GM18909 (cell line): ENCODE data around the gene CFAP97D1.
"Not testable (repeated sequence)": the region's sequence is repeated elsewhere in the genome, so short reads cannot be mapped to it uniquely, and the experiment has no call there.

Experiments used
- ATAC-seq: cut with Tn5 transposase; IDR thresholded peaks from one replicate; pipeline ENCODE4 v1.9.1; 2021; ENCODE audit warnings: mild to moderate bottlenecking; ENCODE audit not compliant: unreplicated experiment, poor library complexity

Gene CFAP97D1

DNA sequence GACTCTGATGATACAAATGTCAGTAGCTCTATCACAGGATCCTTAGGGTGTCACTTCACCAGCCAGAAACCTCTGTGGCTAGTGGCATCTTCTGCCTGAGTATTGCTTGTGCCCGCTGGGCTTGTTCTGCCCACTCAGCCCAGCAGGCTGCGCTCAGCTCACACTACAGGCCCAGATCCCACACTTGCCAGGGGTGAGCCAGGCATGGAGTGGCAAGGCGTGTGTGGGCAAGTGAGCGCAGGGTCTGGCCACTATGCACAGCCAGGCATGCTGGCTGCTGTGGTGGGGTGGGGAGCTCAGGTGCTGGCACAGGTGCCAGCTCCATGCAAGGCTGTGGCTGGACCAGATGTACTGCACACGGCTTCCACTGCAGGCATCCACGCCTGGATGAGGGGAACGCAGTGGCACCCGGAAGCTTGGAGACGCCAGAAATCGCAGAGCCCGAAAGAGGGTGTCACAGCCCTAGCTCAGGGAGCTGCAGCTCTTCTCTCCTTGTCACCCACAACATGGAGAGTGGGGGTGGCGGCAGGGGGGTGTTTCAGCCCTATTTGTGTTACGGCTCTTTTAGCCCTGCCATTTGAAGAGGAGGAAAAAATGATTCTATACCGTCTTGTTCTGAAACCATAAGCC, 10.2 kb downstream of the CFAP97D1 start:
- no peak for ATAC-seq

DNA sequence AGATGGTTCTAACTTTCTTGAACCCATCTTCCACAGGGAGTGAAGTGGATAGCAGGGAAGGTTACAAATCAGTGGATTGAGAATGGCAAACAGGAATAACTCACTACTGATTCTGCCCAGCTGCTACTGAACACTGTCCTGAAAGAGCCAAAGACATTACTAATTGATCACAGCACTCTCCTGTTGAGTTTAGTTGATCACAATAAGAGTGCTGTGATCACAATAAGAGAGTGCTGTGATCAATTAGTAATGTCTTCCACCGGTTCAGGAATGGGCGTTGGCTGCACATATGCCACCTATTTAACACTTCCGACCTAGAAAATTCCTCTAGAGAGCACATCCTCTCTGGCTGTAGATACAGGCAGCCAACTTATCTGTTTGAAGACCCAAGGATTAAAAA, 11.4 kb downstream of the CFAP97D1 start:
- no peak for ATAC-seq

DNA sequence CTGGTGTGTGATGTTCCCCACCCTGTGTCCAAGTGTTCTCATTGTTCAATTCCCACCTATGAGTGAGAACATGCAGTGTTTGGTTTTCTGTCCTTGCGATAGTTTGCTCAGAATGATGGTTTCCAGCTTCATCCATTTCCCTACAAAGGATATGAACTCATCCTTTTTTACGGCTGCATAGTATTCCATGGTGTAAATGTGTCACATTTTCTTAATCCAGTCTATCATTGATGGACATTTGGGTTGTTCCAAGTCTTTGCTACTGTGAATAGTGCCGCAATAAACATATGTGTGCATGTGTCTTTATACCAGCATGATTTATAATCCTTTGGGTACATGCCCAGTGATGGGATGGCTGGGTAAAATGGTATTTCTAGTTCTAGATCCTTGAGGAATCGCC, 12.4 kb downstream of the CFAP97D1 start:
- ATAC-seq, result not testable (repeated sequence)

DNA sequence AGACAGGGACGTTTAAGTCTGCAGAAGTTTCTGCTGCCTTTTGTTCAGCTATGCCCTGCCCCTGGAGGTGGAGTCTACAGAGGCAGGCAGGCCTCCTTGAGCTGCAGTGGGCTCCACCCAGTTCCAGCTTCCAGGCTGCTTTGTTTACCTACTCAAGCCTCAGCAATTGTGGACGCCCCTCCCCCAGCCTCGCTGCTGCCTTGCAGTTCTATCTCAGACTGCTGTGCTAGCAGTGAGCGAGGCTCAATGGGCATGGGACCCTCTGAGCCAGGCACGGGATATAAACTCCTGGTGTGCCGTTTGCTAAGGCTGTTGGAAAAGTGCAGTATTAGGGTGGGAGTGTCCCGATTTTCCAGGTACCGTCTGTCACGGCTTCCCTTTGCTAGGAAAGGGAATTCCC, 17.8 kb downstream of the CFAP97D1 start:
- ATAC-seq, result not testable (repeated sequence)

DNA sequence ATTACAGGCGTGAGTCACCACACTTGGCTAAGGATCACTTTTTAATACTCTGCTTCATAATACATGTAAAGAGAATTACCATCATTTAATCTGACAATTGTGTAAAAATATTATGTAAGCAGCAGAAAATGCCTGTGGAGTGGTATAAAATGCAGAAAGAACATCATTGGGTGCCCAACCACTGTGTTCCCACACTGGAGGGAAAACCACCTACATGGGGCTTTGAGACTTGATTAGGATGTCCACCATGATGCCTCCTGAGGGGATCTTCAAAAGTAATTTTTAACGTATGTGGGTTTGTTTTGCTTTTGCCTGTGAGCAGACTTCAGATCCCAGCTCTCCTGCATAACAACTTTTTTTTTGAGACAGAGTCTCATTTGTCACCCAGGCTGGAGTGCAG, 18.8 kb downstream of the CFAP97D1 start:
- ATAC-seq, result no peak

DNA sequence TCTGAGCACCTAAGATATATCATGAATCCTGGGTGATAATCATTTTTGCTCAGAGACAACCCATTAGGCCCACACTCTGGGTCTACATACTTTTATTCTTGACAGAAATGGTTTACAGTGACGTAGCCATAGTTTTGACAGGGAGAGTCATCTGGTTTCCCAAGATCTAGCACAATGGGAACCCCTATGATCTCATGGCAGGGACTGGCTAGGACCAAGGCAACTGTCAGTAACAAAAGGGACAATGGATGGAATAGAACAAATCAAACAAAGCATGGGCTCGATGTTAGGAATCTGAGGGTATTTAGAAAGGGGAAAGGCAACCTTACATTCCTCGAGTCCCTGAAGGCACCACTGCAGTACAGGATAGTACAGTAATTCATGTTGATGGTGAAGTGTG, 20.5 kb downstream of the CFAP97D1 start:
- ATAC-seq, result no peak

DNA sequence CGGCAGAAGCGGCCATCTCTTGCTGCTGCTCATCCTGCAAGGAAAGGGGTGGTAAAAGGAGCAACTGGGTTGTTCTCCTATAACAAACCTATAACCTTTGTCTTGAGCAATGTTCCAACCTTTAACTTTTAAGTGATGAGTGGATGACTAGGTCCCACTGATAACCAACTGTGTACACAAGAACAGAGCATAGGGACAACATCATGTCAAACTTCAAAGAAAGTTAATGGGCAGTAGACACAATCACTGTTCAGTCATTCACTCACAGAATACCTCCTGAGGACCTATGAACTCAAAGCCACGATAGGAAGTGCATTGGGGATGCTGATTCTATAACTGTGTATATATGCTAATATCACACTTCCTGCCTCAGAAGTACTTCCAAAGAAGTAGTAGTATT, 21.6 kb downstream of the CFAP97D1 start:
- no peak for ATAC-seq

DNA sequence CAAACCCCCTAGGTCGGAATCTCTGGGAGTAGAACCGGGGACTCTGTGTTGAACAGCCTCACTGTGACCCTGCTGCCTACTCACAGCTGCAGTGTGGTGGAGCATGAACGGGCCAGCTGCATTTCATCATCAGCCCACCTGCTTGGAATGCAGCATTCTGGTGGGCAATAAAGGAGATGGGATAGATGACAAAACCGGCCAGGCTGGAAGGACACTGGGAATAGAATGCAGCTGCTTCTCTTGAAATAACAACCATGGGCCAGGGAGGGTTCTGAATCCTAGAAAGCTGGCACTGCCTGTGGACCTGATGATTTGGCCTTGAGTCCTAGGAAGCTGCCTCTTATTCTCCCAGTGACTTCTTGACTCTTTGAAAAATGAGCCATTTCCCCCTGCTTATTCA, 23.5 kb downstream of the CFAP97D1 start:
- no peak for ATAC-seq

DNA sequence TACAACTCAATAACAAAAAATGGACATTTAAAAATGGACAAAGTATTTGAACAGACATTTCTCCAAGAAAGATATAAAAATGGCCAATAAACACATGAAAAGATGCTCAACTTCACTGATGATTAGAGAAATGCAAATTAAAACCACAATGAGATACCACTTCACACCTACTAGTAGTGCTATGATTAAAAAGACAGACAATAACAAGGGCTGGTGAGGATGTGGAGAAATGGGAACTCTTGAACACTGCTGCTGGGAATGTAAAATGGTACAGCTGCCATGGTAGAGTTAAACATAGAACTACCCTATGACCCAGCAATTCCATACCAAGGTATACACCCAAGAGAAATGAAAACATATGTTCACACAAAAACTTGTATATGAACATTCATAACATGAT, 24.9 kb downstream of the CFAP97D1 start:
- no peak for ATAC-seq

DNA sequence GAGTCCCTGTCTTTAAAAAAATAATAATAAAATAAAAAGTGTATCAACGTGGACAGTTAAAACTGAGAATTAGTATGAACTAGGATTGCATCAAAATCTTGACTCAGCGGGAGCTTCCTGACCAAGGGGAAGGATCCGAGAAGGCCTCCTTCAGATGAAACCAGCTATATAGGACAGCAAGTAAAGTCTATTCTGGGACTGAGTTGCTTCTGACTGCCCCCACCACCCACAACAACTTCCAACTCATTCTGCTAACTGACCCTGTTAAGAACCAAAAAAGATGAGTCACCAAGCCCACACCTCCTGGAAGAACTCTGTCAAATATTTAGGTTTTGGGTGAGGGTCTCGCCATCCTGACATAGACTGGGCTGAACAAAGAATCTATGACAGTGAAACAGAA, 27.8 kb downstream of the CFAP97D1 start:
- no peak for ATAC-seq

DNA sequence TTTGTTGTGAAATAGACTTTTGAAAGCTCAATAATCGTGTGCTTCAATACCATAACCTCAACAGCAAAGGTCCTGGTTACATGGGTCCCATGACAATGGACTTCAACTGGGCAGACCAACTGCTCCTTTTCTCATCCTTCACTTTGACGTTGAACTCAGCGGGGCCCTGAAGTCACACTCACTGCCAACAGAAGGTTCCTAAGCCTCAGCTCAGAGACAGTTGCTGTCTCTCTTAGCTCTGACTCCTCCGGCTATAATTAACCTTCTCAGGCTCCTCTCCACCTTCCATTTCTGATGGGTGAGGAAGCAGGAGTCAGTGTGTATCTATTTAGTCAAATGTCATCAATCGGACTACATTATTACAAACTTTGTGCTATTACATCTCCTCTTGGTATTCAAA, 28.9 kb downstream of the CFAP97D1 start:
- no peak for ATAC-seq

DNA sequence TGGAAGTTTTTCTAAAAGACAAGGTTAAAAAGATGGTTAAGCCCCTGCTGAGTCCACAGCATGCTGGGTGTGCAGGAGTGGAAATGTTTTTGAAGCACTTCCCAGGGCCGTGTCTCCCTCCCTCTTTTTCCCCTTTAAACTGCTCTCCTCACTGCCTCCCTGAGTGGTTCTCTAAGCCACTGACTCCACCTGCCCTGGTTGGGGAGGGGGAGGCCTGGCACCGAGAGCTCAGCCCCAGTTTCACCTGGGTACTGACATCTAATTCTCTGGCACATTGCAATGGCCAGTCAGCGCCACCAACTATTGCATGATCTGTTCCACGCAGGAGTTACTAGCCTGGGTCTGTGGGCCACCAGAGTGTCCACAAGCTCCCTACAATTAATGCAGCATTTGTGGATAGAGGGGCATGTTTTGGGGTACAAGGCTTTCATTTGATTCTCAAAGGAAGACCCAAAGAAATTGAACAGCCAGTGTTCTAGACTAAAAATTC, 30.0 kb downstream of the CFAP97D1 start:
- ATAC-seq, result no peak

DNA sequence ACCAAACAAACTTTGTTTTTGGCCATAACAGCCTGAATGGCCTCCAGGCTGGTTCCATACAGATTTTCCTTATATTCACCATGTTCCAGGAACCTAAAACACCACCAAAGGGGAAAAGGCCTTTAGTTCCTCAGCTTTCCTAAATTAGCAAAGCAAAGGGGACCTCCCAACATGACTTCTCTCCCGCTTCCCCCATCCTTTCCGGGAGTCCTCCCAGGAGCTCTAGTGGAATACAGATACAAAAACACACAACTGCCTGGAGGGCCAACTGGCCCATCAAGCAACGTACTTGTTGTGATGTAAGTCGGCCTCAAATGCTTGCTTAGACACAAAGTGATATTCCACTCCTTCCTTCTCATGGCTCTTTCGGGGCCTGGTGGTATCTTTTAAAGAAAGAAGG, 30.6 kb downstream of the CFAP97D1 start:
- ATAC-seq, result no peak

DNA sequence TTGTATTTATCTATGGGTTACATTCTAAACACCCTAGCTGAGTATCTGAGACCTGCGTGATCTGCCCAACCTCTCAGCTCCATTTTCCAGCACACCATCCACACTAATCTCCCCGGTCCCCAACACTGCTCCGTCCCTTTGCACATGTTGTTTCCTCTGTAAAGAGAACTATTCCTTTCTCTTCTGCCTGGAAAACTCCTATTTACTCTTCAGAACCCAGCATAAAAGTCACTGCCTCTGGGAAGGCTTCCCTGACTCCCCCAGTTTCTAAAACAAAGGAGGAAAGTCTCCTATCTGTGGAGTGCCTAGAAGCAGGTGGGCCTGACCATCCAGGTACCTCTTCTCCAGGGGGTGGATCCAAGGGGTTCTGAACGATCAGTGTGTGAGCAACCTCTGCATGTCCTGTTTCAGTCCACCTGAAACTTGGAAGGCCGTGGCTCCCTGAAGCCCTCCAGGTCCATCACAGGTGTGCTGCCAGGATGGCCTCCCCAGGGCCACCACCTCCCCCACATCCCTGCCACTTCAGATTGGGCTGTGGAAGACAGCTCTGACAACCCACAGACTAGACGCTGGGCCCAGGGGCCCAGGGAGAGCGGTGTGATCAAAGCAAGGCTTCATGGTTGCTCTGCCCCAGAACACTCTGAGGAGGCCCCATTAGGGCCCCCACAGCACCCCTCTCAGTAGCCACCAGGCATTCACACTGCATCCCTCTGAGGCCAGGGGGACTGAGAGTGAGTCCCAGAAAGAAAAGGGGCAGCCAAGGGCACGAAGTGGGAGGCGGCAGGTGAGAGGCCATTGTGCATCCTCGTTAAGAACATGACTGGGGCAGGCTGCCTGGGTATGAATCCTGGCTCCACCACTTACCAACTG, 32.4 kb downstream of the CFAP97D1 start:
- ATAC-seq, result no peak

DNA sequence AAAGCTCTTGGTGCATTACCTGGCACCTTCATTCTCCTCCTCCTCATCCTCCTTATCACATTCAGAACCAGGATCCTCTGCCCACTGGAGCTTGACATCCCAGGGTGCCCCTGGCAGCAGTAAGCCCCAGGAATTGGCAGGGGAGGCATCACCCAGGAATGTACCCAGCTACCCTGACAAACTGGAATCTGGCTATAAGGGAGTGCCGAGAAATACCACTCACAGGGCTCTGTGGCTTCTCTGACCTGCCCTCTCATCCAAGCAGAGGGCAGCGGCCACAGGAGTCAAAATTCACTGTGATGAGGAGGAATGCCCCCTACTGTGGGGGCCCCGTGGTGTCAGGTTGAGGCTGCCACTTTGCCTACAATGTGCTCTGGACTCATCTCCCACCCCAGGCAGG, 33.2 kb downstream of the CFAP97D1 start:
- ATAC-seq, result no peak

DNA sequence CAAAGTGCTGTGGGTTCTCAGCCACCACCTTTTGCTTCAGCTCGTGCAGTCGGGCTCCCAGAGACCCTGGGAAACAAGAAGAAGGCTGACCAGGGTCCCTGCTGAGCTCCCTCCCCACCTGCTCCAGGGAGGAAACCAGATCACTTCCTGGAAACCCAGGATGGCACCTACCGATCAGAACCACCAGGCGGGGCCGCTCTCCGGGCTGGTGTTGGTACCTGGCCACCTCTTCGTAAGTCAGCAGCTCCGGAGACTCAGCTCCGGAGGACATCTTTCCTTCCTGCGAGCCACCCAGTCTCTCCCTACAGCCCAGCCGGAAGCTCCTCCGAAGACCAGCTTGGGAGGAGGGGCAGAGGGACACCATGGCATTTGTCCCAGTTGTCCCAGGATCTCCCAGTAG, 33.8 kb downstream of the CFAP97D1 start:
- no peak for ATAC-seq

DNA sequence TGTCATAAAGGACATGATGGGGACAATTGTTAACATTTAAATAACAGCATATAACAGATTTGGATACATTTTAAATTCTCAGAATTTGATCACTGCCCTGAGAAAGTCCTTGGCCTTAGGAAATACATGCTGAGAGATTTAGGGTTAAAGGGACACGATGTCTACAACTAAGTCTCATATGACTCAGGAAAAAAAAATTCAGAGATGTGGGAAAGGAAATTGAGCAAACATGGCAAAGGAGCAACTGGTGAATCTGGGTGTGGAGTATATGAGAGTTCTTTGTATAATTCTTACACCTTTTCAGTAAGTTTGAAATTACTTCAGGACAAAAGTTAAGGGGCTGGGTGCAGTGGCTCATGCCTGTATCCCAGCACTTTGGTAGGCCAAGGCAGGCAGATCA, 34.5 kb downstream of the CFAP97D1 start:
- ATAC-seq, result no peak

DNA sequence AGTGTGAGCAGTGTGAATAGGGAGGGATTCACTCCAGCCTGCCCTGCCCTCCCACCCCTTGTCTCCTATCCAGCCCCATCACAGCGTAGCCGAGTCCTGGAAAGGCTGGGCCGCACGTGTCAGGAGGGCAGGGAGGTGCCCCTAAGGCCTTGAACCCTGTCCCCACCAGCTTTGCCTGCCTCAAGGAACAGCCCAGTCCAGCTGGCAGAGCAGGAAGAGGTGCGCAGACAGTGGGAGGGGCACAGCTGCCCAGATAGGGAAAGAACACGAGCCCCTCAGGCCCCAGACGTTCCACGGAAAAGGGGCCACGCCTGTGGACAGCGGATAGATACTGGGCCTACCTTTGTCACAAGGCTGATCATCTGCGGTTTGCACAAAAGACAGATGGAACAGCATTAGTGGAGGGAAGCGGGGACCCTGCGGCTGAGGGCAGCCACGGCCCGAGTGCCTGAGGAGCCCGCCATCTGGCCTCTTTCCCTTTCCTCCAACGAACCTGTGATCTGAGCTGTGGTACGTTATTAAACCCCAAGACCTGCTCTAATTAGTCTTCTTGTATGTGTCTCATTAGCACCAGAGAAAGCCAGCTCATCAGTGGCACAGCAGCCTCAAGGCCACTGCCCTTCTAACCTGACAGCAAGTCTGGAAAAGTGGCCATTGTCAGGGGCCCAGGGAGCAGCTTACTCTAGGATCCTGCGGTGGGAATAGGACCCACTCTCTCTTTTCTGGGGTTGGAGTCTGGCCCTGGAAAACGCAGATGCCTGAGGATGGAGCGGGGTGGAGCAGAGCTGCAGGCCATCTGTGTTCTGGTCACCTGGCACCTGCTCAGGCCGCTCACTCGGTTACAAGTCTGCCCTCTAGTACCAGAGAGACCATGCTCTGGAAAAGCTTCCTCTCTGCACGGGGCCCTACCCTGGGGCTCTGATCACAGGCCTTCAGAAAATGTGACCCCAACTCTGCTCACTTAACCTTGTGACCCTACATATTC, 36.4 kb downstream of the CFAP97D1 start:
- ATAC-seq, result no peak

DNA sequence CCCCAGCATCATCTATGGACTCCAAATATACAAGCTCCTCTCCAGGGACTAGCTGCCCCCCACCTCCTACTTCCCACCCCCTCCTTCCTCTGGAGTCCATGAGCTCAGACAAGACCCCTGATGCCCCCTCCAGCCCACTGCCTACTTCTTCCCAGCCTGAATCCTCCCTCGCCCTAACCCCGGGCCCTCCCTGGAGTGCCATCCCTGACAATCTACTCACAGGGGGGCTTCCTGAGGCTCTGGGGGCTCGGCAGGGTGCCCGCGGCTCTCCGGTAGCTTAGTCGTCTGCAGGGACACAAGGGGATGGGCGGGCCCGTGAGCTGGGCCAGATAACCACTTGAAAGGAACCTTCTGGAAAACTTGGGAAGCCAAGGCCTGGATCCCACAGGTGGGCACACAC, 37.6 kb downstream of the CFAP97D1 start:
- ATAC-seq, result no peak

DNA sequence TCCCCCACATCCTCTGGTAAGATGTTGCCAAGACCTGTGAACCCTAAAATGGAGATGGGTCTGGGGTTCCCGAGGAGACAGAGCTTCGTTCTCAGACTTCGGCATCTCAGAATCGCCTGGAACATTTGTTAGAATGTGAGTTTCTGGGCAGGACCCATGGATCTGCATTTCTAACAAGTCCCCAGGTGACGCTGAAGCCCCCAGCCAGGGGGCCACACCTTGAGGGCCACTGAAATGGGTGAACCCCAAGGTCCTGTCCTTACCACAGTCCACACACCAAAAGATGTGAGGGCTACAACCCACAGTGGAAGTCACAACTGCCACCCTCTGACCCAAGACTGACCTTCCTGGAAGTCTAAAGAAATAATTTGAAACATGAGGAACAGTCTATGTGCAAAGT, 38.7 kb downstream of the CFAP97D1 start:
- no peak for ATAC-seq

DNA sequence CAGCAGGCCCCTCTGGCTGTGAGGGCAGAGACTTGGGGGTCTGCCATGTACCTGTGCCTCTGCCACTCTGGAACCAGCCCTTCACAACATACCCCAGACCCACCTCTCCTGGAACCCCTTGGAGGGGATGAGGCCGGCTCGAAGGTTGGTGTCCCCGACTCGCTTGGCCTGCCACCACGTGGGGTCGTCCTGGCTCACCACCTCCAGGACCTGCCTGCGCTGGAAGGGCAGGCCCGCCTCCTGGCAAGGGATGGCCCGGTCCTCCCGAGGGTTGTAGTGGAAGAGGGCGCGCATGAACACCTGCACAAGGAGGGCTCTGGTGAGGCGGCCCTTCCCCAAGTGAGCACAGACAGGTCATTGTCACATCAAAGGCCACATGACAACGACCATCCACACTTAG, 40.5 kb downstream of the CFAP97D1 start:
- ATAC-seq, result no peak
